DMS 273 treated with DMSO at 0.1 percent for 48 hours (cell line): ENCODE results near the gene SOX12.
"Not testable (repeated sequence)": the region's sequence is repeated elsewhere in the genome, so short reads cannot be mapped to it uniquely, and the experiment has no call there.

Experiments used
- DNase-seq: peaks from one replicate; lab custom pipeline; 2025; lab: John Stamatoyannopoulos, UW

Gene SOX12

DNA sequence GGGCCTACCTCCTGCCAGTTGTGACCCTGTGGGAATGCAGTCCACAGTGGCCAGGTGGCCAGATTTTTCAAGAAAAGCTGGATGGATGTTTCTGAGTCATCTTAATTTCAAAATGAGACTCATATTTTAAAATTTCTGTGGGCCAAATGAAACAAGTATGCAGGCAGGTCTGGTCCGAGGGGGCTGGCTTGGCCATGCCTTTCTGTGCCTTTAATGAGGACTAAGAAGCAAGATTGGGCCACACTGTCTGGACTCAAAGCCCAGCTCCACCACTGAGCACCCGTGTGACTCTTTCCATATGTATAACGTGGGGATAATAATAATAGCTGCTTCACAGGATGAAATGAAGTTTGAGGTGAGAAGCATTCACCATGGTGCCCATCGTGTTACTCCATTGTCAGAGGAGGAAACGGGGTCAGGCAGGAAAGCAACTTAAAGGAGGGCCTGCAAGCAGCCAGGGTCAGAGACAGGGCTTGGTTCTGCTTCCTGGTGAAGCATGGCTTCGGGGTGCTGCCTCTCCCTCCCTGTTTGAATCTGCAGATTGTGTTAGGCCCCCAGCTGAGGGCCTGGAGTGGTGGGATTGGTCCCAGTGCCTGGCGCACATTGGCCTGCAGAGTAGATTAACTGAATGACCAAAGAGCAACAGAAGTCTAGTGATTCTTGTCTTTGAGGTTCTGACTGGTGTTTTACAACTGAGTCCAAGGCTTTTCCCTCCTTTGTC is 3.8 kb downstream of the SOX12 start:
- no peak for DNase-seq

DNA sequence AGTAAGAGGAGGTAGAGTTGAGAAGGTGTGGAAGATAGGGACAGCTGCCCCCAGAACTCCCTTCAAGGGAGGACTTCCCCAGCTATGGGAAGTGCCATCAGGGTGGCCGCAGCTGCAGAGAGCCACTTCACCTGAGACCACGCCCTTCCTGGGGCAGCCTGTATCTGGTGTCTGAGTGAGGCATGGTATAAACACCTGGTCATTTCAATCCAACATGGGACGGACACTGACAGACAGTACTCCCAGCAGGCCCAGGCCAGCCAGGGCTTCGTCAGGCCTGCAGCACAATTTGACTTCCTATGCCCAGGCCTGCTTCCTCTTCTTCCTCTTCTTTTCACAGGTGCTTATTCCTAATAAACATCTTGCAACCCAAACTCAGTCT is 4.5 kb downstream of the SOX12 start:
- DNase-seq = no peak

DNA sequence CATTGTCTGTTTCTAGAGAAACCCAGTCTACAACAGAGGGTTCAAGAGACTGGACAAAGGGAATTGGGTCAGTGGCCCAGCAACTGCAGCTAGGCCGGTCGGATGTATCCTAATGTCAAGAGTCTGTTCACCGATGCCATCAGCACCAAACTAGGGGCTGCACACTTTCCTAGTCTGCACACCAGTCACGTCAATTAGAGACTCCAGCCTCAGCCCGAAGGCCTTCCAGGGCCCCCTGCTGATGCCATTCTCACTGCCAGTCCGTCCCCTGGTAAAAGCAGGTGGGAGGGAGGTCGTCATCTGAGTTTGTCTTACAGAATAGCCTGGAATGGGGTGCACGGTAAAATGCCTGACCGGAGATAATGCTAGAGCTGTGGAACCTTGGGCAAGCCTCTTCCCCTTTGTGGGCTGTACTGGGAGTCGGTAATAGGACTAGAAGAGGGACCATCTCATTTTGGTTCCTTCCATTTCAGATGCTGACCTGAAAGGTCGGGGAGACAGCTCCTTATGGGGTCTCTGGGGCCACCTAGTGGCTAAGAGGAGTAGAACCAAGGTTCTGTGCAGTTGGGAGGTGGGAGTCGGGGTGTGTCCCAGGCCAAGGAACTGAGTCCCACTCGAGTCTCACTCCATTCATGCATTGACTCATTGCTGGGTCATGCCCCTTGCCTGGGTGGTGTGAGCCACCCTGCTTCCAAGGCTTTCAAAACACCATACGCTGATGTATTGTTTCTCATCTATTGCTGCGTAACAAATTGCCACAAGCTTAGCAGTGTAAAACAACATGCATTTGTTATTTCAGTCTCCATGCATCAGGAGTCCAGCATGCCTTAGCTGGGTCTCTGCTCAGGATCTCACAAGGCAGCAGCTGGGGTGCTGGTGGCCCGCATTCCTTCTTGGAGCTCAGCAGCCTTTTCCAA is 5.1 kb downstream of the SOX12 start:
- DNase-seq = peak; percentile 40

DNA sequence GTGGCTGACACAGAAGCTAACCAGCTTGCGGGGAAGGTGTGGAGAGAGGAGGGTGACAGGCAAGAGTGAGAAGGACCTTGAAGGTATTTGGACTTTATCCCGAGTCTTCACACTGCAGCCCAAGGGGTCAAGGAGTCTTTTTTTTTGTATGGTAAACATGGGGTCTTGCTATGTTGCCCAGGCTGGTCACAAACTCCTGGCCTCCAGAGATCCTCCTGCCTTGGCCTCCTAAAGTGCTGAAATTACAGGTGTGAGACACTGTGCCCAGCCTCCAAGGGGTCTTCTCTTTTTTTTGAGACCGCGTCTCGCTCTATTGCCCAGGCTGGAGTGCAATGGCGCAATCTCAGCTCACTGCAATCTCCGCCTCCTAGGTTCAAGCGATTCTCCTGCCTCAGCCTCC is 9.2 kb downstream of the SOX12 start:
- DNase-seq = no peak

DNA sequence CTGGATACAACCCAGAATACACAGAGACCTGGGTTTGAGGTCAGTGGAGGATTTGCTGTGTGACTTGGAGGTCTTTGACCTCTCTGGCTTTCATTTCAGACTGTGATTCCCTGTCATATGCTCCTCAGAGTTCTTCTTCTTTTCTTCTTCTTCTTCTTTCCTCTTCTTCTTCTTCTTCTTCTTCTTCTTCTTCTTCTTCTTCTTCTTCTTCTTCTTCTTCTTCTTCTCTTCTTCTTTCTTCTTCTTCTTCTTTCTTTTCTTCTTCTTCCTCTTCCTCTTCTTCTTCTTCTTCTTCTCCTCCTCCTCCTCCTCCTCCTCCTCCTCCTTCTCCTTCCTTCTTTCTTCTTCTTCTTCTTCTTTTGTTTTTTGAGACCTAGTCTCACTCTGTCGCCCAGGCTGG is 10.7 kb downstream of the SOX12 start:
- DNase-seq = not testable (repeated sequence)

DNA sequence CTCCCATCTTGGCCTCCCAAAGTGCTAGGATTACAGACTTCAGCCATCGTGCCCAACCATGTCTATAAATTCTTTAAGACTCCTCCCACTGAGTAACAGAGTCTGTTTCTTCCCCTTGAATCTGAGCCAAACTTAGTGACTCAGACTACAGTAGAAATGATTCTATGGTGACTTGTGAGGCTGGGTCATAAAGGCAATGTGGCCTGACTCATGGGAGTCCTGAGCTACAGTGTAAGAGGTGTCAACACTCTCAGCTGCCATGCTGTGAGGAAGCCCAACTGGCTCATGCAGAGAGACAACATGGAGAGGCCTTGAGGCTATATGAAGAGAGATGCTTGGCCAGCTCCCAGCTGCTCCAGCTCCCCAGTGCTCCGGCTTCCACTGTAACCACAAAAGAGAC is 16.3 kb downstream of the SOX12 start:
- DNase-seq = no peak

DNA sequence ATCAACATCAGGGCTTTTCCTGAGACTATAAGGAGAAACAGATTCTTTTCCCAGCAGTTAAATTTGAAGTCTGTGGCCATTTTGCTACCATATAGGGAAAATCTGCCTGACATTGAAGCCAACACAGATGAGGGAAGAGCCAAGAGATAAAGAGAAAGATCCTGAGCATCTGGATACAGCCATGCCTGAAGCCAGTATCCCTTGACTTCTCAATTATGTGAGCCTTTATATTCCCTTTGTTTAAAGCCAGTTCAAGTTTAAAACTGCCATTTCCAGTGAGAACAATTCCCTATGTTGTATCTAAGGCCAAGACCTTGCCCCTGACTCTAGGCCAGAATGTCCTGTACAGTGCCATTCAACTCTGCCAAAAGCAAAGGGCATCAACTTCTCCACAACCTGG is 17.8 kb downstream of the SOX12 start:
- DNase-seq = no peak

DNA sequence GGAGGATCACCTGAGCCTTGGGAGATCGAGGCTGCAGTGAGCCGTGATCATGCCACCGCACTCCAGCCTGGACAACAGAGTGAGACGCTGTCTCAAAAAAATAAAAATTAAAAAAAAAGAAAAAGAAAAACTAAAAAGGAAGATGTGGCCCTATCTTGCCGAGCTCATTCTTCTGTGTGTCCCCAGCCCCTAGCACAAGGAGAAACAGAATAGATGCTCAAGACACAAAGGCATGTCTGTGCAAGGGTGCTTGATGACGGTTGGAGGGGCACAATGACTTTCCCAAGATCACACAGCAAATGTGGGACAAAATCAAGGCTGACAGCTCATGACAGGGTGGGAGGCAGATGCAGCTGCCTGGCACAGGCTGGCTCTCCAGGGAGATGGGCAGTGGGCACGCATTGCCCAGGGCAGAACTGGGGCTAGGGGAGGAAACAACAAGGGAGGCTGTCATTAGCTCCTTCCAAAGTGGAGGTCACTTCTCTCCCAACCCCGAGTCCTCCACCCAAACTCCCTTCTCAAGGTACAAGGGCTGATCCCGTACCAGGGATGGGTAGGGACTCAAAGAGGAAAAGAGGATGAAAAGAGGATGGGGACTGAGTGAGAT is 20.8 kb downstream of the SOX12 start:
- DNase-seq = no peak

DNA sequence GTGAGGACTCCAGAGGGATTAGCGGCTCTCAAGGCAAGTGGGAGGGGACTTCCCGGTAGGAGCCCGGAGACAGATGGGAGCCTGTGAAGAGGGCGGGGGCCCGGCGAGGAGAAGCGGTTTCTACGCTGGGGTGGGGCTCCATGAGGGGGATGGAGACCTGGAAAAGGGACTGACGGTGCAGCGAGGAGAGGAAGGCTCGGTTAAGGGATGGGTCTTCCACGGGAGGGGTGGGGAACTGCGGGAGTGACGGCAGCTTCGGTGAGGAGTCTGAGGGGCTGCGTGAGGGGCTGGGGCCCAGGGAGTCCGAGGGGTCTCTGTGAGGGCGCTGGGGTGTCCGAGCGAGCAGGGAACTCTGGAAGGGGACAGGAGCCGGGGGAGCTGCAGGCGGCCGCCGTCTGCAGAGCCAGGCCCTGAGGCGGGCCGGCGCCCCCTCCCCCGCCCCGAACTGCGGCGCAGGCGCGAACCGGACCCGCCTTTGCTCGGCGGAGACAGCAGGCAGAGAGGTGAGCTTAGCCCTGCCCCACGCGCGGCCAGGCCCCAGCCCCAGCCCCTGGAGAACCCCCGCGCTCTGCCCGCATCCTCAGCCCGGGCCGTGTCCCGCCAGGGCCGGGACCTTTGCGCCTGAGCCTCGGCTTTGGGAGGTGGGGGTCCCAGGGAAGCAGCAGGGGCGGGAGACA is 21.4 kb downstream of the SOX12 start, which contains the start of gene NRSN2:
NRSN2 (plus strand) TSS at position 472 of the 677 bp plus-strand sequence. CDS start 2,533 bp downstream, outside the sequence.
- peak; percentile 78 for DNase-seq

DNA sequence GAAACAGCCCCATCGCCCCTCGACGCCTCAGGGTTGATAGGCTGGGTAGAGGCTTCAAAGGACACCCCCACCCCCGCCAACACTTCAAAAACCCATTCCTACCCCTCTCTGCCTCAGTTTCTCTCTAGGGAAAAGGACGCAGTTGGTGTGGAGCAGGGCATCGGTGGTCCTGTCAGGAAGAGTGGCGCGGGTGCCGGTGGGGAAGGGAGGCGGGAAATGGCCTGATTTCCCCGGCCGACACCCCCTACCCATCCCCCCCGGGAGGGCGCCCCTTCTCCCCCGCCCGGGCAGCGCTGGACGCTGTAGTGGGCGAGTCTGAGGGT is 21.9 kb downstream of the SOX12 start:
- no peak for DNase-seq

DNA sequence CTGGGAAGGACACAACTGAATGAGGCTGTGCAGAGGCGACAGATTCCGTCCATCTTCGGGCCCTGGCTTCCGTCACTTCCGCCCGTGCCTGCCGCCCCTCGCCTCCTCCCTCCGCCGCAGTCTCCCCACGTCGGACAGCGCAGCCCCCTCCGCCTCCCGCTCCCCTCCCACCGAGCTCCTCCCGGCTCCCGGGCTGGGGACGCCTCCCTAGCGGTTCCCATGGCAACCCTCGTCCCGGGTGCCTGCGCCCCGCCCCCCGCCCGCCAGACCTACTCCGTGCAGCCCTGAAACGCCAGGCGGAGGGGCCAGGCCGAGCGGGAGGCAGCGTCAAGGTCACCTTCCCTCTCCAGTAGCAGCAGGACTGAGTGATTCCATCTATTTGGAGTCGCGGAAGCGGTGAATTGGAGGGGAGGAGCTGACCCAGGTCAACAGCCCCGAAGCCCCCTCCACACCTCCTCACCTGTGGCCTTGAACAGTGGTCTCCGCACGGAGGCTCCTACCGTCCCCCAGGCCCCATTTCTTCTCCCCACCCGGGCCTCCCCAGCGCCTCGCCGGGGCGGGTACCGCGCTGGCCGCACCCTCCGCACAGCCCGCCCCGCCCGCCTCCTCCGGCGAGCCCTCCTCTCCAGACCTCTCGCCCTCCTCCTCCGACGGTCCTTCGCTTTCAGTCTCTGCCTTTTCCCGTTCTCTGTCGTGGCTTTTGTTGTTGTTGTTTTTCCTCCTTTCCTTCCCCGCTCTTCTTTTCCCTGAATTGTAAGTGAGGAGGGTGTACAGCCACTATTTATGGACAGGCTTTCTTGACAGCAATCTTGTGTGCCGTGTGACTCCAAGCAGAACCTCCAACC is 22.5 kb downstream of the SOX12 start:
- DNase-seq = peak; percentile 91

DNA sequence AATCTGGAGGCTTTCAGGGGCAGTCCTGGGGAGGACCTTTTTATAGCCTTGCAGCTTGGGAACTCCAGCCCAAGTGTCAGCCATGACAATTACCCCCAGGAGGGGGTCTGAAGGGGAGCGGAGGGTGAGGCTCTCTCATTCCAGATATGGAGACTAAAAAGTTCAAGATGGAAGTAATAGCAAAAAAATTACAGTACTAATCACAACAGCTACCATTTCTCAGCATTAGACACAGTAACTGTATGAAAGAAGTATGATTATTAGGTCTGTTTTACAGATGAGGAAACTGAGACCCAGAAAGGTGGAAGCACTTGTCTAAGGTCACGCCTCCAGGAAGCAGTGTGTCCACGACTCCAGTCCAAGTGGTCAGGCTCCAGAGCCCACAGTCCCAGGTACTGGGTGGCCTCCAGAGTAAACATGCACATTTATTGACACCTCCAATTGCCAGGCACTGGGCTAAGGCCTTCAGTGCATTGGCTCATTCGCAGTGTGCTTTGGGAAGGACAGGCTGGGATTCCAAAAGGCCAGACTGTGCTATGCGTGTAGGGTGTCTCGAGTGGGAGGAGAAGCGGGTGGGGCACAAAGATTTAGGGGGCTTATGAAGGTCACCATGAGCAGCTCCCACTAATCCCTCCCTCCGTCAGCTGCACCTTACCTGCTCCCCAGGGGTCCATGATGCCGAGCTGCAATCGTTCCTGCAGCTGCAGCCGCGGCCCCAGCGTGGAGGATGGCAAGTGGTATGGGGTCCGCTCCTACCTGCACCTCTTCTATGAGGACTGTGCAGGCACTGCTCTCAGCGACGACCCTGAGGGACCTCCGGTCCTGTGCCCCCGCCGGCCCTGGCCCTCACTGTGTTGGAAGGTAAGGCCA is 23.9 kb downstream of the SOX12 start:
- DNase-seq = no peak

DNA sequence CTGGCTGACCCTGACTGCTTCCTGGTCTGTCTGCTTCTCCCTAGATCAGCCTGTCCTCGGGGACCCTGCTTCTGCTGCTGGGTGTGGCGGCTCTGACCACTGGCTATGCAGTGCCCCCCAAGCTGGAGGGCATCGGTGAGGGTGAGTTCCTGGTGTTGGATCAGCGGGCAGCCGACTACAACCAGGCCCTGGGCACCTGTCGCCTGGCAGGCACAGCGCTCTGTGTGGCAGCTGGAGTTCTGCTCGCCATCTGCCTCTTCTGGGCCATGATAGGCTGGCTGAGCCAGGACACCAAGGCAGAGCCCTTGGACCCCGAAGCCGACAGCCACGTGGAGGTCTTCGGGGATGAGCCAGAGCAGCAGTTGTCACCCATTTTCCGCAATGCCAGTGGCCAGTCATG is 27.8 kb downstream of the SOX12 start:
- DNase-seq = no peak

DNA sequence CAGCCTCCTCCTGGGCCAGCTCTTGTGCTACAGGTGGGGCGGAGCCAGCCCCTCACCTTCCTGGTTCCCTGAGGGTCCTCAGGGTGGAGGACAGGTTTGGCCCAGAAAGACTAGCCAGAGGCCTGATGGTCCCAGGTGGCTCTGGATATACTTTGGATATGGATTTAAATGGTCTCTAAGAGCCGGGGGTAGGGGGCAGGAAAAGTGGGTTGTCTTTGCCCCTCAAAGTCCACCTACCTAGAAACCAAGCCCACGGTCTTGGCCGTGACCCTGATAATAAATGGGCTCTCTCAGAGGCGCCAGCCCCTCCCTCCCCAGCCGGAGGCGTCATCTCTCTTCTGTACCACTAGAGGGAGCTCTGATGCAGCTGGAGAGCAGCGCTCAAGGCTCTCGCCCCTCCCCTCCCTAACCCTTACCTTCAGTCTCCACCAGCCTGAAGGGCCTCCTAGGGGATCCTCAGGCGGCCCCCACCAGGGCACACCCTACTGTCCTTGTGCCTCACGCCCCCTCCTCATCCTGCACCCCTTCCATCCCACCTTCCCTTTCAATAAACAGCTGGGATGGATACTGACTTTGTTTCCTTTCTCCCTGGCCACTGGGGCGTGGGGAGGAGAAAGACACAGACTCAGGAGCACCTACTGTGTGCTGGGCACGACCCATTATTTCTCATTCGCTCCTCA is 29.1 kb downstream of the SOX12 start:
- DNase-seq = peak; percentile 40

DNA sequence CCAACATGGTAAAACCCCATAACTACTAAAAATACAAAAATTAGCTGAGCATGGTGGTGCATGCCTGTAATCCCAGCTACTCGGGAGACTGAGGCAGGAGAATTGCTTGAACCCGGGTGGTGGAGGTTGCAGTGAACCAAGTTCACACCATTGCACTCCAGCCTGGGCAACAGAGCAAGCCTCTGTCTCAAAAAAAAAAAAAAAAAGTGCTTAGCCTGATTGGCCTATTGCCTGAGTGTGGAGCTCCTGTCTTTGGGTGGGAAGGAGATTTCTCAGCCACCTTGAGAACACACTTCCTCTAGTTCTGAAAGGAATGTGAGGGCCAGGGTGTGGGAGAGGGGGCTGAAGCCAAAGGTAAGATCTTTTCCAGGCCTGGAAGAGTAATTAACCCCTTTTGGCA is 30.8 kb downstream of the SOX12 start:
- not testable (repeated sequence) for DNase-seq

DNA sequence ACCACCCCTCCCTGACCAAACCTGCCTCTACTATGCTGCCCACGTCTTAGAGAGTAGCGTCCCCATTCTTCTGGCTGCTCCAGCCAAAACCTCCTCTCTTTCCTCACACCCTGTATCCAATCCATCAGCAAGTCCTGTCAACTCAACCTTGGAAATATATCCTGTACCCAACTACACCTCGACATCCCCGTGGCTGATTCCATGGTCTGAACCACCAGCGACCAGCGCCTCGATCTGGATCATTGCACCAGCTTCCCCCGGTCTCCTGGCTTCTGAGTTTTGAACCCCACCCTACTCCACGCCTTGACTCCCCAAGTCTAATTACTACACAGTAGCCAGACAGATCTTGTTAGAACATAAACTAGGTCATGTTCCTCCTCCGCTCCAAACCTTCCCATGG is 31.4 kb downstream of the SOX12 start:
- no peak for DNase-seq

DNA sequence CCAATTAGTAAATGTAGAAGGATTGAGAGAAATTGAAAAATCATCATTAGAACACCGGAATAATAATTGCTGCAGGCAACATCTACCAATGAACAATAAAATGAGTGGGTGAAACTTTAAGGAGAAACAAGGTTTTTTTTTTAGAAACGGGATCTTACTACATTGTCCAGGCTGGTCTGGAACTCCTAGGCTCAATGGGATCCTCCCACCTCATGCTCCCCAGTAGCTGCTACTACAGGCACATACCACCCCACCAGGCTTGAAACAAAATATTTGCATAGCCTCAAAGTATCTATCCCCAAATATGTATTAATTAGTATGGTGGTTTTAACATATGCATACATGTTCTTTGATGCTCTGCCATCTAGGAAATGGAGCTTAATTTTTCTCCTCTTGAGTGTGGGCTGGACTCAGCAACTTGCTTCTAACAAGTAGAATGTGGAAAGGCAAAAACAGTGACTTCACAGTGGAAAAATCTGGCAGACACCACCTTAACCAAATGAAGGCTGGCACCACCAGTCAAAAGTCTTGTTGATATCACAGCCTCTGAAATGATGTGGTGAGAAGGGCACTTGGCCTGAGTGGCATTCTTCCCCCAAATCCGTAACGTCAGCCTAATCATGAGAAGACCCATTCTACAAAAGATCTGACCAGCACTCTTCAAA is 33.7 kb downstream of the SOX12 start:
- no peak for DNase-seq

DNA sequence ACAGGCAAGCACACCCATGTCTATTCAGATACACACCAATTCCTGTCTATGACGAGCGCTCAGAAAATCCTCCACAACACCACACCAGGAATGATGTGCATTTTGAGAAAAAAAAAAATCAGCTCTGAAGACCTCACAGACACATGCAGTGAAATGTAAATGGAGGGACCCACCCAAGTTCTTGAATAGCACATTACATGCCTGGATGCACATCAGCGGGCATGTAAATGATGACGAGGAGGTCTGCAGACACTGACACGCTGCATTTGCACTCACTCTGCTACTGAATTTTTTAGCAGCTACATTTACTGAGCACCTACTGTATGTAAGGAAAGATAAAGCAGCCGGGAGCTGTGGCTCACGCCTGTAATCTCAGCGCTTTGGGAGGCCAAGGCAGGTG is 36.2 kb downstream of the SOX12 start:
- no peak for DNase-seq
